Measurements from ENCODE around the gene UGDH.

Gene UGDH

DNA sequence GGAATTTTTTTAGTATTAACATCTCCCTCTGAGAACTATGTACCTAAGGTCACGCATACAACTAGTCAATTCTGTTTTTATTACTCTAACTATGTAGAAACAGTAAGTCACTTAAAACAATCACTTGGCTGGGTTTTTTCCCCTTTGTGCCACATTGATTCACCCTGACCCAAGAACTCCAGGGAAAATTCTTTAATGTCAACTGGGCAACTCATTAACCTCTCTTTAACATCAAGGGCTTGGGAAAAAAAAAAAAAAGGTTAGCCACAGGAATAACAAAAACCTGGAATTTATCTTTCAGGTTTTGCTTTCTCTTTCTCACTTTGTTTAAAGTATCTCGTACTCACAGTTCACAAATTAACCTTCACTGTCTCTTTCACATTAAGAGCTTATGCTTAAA, 76.6 kb downstream of the UGDH start:
- no peak for DNase-seq

Measured in NCI-H1105 (cell line).